RWPE2 (cell line): ENCODE data around the gene RABIF.
"Not testable (repeated sequence)": the region's sequence is repeated elsewhere in the genome, so short reads cannot be mapped to it uniquely, and the experiment has no call there.

ENCODE experiments used
- ATAC-seq: fragments of 200-7000 bp; cut with Tn5 transposase; 3 replicates; pipeline ENCODE4 v1.9.1; 2021; ENCODE audit warnings: low read depth
- DNase-seq: peaks from one replicate; pipeline ENCODE4 v3.0.0-alpha.2; 2020; ENCODE audit warnings: low spot score
- H3K27ac ChIP-seq: fragments of 450-650 bp; 2 replicates; pipeline ENCODE4 v1.5.1; 2017; ENCODE audit warnings: mild to moderate bottlenecking; ENCODE audit not compliant: poor library complexity, severe bottlenecking
- H3K27me3 ChIP-seq: fragments of 250-450 bp; sonication (Bioruptor Pico); 2 replicates; pipeline ENCODE4 v1.5.1; 2021; ENCODE audit warnings: mild to moderate bottlenecking, moderate library complexity; ENCODE audit not compliant: insufficient read depth, poor library complexity, severe bottlenecking
- H3K36me3 ChIP-seq: fragments of 250-450 bp; sonication (Bioruptor Pico); 2 replicates; pipeline ENCODE4 v1.5.1; 2020; ENCODE audit warnings: low read depth, mild to moderate bottlenecking, moderate library complexity
- H3K4me1 ChIP-seq: fragments of 250-450 bp; sonication (Bioruptor Pico); 2 replicates; pipeline ENCODE4 v1.5.1; 2021; ENCODE audit warnings: mild to moderate bottlenecking, moderate library complexity; ENCODE audit not compliant: insufficient read depth, poor library complexity, severe bottlenecking
- H3K4me3 ChIP-seq: fragments of 250-450 bp; sonication (Bioruptor Pico); 2 replicates; pipeline ENCODE4 v1.5.1; 2021; ENCODE audit warnings: mild to moderate bottlenecking, moderate library complexity; ENCODE audit not compliant: severe bottlenecking
- H3K9me3 ChIP-seq: fragments of 250-450 bp; sonication (Bioruptor Pico); 2 replicates; pipeline ENCODE4 v1.5.1; 2021; ENCODE audit warnings: mild to moderate bottlenecking, moderate library complexity; ENCODE audit not compliant: severe bottlenecking
- CTCF ChIP-seq: fragments of 450-650 bp; IDR thresholded peaks from one replicate; pipeline ENCODE4 v1.5.1; 2017; ENCODE audit warnings: mild to moderate bottlenecking, moderate library complexity; ENCODE audit not compliant: poor library complexity, severe bottlenecking

The RABIF gene

GRCh38 chr1:202831906-202832305, 57.0 kb downstream of the RABIF start:
- Histone ChIP-seq H3K9me3 (no peaks in the 10 kb centered on the region), H3K27me3 (no peaks in the 10 kb centered on the region)

GRCh38 chr1:202829223-202829622, 59.7 kb downstream of the RABIF start:
- H3K4me3 ChIP-seq: not testable (repeated sequence)

More at GRCh38 chr1:202831906-202832305, 57.0 kb downstream of the RABIF start:
- DNase-seq (no peak), ATAC-seq (no peak)
- Histone ChIP-seq H3K4me1 (peaks cover 9% of the 10 kb centered on the region), H3K4me3 (no peak overlapping the region), H3K36me3 (no peaks in the 10 kb centered on the region), H3K27ac (no peak overlapping the region)
- TF ChIP-seq CTCF: no peak

More at GRCh38 chr1:202829223-202829622, 59.7 kb downstream of the RABIF start:
- not testable (repeated sequence) for DNase-seq, H3K4me1 ChIP-seq, H3K27me3 ChIP-seq, ATAC-seq, H3K27ac ChIP-seq, H3K36me3 ChIP-seq, H3K9me3 ChIP-seq
